ENCODE measurements around the gene SLC25A48. TPM values are rescaled to one million over a fixed set of nuclear protein-coding genes. Genes with fewer than 3 reads are reported as not detected.

The SLC25A48 gene
- total and polyA plus RNA-seq, 3 donors from 2014 or later: 0.71 to 1.8 (median 1.4) TPM

DNA sequence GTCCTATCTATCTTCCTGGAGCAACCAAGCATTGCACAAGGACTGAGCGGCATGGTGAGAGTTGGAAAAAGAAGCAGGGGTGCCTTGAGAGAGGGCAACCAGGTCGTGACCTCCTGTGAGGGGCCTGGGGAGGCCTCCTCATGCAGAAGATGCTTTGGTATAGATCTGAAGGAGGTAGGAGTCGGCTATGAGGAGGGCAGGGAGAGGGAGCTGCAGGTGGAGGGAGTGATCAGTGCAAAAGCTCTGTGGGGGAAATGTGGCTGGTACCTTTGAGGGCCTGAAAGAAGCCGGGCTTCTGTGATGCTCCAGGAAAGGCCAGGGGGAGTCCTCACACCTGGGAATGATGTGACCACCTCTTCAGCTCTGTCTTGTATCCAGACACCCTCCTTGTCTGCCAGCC is 3.6 kb upstream of the SLC25A48 start:
- H3K4me1 ChIP-seq: peaks cover 9% of the 10 kb centered on the region
- WGBS, 2 donors: 55 to 66% methylated on average over 3 to 4 of the region's 4 CpGs

DNA sequence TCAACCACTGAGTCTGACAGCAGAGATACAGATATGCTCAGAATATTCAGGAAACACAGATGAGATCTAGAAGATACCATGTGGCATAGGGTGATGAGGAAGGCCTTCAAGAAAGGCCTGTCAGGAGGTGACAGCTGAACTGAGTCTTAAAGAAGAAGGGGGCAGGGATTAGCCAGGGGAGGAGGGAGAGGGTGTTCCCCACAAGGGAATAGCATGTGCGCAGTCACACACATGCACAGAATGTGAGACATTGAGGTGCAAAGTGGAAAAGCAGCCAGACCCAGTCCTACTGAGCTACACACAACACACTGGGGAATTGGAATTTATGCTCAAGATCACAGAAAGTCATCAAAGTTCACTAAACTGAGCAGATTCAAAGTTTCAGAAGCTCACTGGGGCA is 3.0 kb upstream of the SLC25A48 start:
- no peaks in the 10 kb centered on the region for H3K9me3 ChIP-seq
- no peaks in the 10 kb centered on the region for H3K36me3 ChIP-seq (ENCODE audit: low read depth, missing control alignments)
- no peaks in the 10 kb centered on the region for H3K27me3 ChIP-seq
- intact Hi-C loops (cut with DNase I; ENCODE audit: low total_unique reads): no loop called here
- H3K4me3 ChIP-seq: no peak overlapping the region
- TF ChIP-seq POLR2A (IDR thresholded peaks at IDR 0.05): no peak
- TF ChIP-seq, protein P1, sequence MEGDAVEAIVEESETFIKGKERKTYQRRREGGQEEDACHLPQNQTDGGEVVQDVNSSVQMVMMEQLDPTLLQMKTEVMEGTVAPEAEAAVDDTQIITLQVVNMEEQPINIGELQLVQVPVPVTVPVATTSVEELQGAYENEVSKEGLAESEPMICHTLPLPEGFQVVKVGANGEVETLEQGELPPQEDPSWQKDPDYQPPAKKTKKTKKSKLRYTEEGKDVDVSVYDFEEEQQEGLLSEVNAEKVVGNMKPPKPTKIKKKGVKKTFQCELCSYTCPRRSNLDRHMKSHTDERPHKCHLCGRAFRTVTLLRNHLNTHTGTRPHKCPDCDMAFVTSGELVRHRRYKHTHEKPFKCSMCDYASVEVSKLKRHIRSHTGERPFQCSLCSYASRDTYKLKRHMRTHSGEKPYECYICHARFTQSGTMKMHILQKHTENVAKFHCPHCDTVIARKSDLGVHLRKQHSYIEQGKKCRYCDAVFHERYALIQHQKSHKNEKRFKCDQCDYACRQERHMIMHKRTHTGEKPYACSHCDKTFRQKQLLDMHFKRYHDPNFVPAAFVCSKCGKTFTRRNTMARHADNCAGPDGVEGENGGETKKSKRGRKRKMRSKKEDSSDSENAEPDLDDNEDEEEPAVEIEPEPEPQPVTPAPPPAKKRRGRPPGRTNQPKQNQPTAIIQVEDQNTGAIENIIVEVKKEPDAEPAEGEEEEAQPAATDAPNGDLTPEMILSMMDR (IDR thresholded peaks at IDR 0.05): no peak
- DNase-seq: no peak
- H3K27ac ChIP-seq: no peak overlapping the region
- WGBS, 2 donors: 94 to 96% methylated on average over 1 of the region's 1 CpG
- H3K4me1 ChIP-seq: peaks cover 9% of the 10 kb centered on the region

More for the DNA sequence above, 3.6 kb upstream of the SLC25A48 start:
- H3K27me3 ChIP-seq: no peaks in the 10 kb centered on the region
- no peak for TF ChIP-seq POLR2A (IDR thresholded peaks at IDR 0.05)
- TF ChIP-seq, protein P1 (IDR thresholded peaks at IDR 0.05): no peak
- intact Hi-C loops (cut with DNase I; ENCODE audit: low total_unique reads): no loop called here
- DNase-seq: no peak
- H3K27ac ChIP-seq: no peak overlapping the region
- no peak overlapping the region for H3K4me3 ChIP-seq
- no peaks in the 10 kb centered on the region for H3K36me3 ChIP-seq (ENCODE audit: low read depth, missing control alignments)
- no peaks in the 10 kb centered on the region for H3K9me3 ChIP-seq

DNA sequence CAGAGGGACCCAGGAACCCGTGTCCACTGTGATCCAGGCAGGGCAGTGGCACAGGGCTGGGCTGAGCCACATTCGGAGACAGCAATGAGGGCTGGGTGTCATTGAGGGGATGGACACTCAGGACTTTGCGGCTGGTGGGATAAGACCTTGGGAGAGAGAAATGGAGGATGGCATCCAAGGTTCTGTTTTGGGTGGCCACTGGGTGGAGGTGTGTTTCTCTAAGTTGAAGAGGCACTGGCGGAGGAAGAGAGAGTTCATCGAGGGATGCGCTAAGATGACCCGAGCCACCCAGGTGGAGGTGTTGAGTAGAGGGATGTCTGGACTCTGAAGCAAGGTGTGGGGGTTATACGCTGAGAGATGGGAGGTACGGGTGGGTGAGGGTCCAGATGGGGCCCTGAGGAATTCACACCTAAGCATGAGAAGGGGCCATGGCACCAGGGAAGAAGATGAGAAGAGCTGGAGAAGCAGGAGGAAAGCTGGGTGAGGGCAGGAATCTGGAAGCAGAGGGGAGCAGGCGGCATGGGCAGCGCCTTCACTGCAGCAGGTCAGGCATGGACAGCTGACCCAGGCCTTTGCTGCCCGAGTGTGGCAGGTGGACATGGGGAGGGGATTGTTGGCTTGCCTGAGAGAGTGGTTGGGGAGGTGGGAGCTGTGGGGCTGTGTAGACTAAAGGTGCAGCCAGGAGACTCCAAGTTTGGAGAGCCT is 2.5 kb upstream of the SLC25A48 start:
- Histone ChIP-seq H3K4me1 (peaks cover 9% of the 10 kb centered on the region), H3K36me3 (ENCODE audit: low read depth, missing control alignments) (no peaks in the 10 kb centered on the region), H3K27me3 (no peaks in the 10 kb centered on the region), H3K27ac (no peak overlapping the region), H3K4me3 (no peak overlapping the region), H3K9me3 (no peaks in the 10 kb centered on the region)
- TF ChIP-seq, protein P1 (IDR thresholded peaks at IDR 0.05): no peak
- no peak for TF ChIP-seq POLR2A (IDR thresholded peaks at IDR 0.05)
- intact Hi-C loops (cut with DNase I; ENCODE audit: low total_unique reads): no loop called here
- DNase-seq: no peak
- 92% methylated on average over 12 of the region's 12 CpGs for WGBS, 2 donors

DNA sequence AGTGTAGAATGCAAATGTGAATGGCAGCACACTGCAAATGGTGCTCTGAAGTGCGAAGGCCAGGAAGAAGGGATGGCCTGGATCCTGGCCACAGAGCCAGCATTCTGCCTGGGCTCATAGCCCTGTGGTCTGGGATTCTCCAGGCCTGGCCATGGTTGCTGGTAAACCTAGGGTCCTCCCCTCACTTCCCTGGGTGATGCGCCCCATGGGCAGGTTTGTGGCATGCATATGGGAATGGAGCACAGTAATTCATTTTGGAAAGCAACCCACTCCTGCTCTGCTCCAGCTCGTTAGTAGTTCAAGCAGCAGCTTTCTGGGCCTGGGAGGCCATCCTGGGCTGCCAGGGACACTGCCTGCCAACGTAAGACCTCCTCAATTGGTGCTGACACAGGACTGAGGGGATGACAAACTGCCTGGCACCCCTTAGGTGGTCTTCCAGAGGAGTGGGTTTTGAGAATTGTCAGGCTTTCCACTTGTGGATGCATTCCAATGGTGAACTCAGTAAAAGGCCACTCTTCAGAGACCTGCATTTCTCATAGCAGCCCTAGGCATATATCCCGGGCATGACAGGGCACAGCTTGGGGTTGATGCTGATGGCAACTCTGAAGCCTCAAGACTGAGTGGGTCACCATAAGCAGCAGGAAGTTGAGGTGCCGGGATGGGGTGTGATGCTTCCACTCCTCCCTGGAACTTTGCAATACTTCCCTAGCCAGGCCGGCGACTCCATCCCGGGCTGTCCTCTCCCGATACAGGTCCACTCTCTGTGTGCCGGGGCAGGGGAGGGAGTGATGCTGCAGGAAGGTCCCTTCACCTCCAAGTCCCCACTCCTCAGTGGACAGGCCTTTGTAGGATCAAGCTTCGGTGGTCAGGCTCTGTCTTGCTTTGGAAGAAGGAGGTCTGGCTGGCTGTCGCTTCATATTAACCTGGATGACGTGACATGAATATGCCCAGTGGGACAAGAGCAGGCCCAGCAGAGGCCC is 1.2 kb upstream of the SLC25A48 start:
- H3K36me3 ChIP-seq (ENCODE audit: low read depth, missing control alignments): no peaks in the 10 kb centered on the region
- no peak for TF ChIP-seq POLR2A (IDR thresholded peaks at IDR 0.05)
- TF ChIP-seq, protein P1 (IDR thresholded peaks at IDR 0.05): no peak
- DNase-seq: no peak
- intact Hi-C loops (cut with DNase I; ENCODE audit: low total_unique reads): no loop called here
- no peak overlapping the region for H3K4me3 ChIP-seq
- no peaks in the 10 kb centered on the region for H3K9me3 ChIP-seq
- 91 to 95% methylated on average over 10 to 14 of the region's 14 CpGs for WGBS, 2 donors
- H3K27me3 ChIP-seq: no peaks in the 10 kb centered on the region
- H3K4me1 ChIP-seq: peaks cover 9% of the 10 kb centered on the region
- H3K27ac ChIP-seq: no peak overlapping the region
